HG03439 (cell line): ENCODE data around the gene MT1B.
A peak's percentile ranks its signal among the peaks of the same experiment; 100 is the strongest.

Experiments
- ATAC-seq: cut with Tn5 transposase; IDR thresholded peaks from one replicate; pipeline ENCODE4 v1.9.1; 2021; ENCODE audit warnings: mild to moderate bottlenecking, moderate library complexity; ENCODE audit not compliant: unreplicated experiment

MT1B gene

DNA sequence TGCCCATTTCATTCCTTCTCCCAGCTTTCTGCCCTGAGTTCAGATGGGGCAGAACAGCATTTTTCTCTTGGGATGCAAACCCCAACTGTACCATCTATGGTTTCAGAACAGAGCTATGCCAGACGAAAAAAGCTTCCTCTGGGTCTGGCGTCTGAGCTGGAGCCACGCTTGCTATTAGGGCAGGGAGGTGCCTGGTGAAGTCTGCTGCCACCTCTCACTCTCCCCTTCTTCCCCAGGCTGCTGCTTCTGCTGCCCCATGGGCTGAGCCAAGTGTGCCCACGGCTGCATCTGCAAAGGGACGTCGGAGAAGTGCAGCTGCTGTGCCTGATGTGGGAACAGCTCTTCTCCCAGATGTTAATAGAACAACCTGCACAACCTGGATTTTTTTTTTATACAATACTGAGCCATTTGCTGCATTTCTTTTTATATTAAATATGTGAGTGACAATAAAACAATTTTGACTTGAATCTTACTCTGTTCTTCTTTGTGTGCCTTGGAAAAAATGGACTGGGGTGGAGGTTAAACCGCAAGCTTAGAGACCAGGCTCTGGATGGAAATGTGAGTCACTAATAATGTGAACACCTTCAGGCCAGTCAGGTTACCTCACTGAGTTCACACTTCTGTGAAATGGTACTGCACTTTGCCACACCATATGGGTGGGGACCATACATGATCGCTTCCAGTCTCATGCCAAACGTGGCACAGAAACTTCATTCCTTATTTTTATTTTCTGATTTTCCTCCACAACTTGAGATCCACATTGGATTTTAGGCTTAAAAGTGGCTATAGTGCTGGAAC, 14.9 kb upstream of the MT1B start:
- ATAC-seq: no peak

DNA sequence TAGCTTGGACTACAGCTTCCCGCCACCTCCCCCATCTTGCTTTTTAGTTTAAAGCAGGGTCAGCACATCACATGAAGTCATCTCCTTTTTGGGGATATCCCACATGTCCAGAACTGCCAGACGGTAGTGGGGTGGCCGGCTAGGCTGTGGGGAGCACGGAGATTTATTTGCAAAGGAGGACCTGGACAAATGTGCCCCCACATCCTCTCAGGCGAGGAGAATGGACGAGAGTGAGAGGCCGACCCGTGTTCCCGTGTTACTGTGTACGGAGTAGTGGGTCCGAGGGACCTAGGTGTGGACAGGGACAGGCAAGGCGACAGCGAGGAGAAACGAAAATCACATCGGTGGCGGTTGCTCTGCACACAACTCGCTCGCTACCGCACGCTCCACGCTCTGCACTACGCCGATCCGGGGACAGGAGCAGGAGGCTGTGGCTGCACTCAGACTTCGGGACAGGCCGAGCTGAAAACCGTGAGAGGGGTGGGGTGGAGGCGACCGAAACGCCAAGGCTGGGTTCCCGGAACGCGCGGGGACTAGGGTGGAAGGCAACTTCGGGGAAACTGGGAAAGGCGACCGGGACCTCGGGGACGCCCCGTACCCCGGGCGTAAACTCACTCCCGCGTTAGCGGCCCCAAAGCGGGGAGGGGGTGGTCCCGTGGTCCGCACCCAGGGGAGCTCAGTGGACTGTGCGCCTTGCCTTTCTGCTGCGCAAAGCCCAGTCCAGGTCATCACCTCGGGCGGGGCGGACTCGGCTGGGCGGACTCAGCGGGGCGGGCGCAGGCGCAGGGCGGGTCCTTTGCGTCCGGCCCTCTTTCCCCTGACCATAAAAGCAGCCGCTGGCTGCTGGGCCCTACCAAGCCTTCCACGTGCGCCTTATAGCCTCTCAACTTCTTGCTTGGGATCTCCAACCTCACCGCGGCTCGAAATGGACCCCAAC, 13.6 kb upstream of the MT1B start, which contains the start of gene MT1A:
Gene MT1A, plus strand, starts transcription at position 853 of the 937 bp plus-strand sequence. Its CDS starts 73 bp downstream, at position 926.
- no peak for ATAC-seq

GRCh38 chr16:56639045-56639444, 12.6 kb upstream of the MT1B start:
- no peak for ATAC-seq

DNA sequence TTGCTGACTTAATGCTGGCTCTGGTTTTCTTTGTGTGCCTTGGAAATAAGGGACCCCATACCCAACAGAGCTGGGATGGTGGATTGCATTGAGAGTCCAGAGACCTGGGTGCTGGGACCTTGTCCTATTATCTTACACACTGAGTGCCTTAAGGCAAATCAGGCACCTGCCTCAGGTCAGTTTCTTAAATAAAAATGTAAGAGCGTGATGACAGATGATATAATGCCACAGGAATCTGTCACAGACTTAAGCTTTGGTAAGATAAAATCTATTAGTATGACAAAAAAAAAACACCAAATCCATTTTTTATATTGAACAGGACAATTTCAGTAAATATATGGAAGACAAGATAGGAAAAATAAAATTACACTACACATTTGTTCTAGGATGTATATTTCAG, 11.6 kb upstream of the MT1B start:
- no peak for ATAC-seq

DNA sequence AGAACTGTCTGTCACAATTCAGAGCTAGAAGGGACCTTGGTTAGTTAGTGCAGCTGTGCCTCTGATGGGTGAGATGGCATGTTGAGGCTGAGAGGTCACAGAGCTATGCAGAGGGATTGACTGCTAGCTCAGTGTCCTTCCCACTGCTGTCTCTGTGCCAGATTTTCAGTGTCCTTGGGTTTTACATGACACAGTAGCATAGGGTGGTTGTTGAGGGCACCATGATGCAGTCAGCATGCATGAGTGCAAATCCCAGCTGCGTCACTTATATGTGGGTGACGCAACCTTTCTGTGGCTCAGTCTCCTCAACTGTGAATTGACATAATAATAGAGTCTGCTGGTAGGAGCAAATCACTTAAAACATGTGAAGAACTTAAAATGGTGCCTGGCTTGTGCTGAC, 10.5 kb upstream of the MT1B start:
- no peak for ATAC-seq

- peak; percentile 80 for ATAC-seq
Measured at GRCh38 chr16:56643080-56643778, 8.5 kb upstream of the MT1B start.

DNA sequence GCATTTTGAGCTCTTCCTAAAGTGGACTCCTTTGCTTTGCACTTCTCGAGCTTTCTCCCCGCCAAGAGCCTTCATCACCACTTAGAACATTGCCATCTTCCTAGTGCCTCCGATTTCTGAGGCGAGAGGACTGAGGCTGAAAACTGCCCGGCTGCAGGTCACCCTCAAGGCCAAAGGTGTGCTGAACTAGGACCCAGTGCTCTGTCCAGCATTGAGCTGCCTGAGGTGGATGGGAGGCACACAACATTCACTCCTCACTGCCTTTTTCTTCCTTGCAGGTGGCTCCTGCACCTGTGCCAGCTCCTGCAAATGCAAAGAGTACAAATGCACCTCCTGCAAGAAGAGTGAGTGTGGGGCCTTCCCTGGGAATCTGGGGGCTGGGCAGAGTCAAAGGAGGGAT, 7.9 kb upstream of the MT1B start:
- ATAC-seq: no peak

- no peak for ATAC-seq
Measured at GRCh38 chr16:56645311-56645710, 6.4 kb upstream of the MT1B start.

DNA sequence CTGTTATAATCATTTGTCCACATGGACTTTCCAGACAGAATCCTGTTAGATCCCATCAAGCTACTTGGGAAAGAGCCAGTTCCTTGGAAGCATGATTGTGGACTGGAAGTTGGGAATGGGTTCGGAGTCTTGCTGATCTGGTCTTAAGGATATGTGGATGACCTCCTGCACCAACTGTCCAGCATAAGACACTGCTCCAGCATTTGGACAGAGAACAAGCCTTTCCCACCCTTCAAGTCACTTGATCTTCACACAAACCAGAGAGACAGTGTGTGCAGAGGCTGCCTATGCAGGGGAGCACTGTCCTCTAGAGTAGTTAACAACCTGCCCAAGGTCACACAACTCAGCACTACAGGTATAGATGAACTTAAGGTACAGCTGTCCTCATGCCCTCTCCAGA, 5.8 kb upstream of the MT1B start:
- no peak for ATAC-seq

DNA sequence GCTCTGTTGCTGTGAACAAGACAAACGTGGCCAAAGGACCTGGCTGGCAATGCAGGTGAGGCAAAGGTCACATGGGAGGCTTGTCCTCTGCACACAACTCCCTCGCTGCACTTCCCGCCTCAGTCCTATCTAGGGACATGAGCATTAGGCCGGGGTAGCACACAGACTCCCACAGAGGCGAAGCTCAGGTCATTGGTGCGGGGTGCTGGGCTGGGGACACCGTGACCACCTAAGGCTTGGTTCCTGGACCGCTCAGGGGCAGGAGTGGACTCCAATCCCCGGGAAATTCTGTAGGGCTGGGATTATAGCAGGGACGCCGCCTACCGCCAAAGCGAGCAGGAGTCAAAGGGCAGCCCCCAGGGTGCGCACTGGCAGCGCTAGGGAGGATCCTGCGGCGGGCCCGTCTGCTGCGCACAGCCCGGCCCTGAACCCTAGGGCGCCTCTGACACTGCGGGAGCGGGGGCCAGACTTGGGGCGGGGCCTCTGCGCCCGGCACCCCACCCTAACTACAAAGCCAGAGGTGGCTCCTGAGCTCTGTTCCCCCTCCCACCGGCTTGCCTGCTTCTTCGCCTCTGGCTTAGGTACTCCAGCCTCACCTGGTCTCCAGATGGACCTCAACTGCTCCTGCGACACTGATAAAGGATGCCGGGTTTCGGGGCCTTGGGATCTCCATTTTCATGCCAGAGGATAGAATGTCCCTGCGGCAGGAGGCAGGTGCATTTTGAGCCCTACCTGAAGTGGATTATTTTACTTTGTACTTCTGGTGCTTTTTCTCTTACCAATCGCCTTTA, 3.9 kb upstream of the MT1B start:
- no peak for ATAC-seq

DNA sequence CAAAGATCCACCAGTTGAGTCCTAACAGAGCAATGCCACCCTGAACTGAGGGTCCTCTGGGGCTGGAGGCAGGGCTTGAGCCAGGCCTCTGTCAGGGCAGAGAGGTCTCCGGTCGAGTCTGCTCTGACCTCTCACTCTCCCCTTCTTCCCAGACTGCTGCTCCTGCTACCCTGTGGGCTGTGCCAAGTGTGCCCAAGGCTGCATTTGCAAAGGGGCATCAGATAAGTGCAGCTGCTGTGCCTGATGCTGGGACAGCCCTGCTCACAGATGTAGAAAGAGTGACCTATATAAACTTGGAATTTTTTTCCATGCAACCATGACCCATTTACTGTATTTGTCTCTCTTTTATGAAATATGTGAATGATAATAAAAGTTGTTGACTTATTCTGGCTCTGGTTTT, 2.4 kb upstream of the MT1B start:
- ATAC-seq: no peak

- no peak for ATAC-seq
Measured at GRCh38 chr16:56649820-56650219, 1.9 kb upstream of the MT1B start.

- no peak for ATAC-seq
Measured at GRCh38 chr16:56652600-56652999, 914 bp downstream of the MT1B start.

DNA sequence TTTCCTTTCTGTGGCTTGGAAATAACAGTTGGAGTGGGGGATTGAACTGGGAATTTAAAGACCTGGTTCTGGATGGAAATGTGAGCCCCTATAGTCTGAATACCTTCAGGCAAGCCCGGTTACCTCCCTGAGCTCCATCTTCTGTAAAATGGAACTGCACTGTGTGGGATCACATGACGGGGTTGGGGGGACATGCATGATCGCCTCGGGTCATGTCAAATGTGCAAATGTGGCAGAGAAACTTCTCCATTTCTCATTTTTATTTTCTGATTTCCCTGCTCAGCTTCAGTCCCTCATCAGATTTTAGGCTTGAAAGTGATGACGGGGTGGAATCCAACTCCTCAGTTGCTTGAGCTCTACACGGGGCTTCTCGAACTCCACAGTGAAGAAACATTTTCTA, 1.5 kb downstream of the MT1B start:
- ATAC-seq: no peak

GRCh38 chr16:56657555-56658326, 6.1 kb downstream of the MT1B start, which contains the start of gene MT1F:
Gene MT1F (plus strand): TSS chr16:56657959. CDS start chr16:56658059, 100 bp downstream.
- no peak for ATAC-seq

DNA sequence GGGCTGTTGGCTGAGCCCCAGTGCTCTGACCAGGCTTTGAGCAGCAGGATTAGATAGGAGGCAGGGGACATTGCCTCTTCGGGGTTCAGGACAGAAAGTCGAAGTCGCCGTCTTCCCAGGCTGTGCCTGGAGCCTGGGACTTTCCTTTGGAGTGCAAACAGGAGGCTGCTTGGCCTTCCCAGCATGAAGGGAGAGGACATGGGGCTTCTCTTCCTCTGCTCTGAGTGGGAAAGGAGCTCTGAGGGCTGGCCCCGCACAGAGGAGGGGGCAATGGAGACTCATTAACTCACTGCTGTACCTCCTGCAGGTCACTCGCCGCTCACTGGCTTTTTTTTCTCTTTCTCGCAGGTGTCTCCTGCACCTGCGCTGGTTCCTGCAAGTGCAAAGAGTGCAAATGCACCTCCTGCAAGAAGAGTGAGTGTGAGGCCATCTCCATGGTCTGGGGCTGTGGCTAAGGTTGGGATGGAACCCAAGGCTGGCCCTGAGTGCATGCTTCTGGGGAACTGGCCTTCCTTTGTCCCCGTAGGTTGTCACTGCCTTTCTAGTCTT, 6.7 kb downstream of the MT1B start:
- ATAC-seq: no peak

DNA sequence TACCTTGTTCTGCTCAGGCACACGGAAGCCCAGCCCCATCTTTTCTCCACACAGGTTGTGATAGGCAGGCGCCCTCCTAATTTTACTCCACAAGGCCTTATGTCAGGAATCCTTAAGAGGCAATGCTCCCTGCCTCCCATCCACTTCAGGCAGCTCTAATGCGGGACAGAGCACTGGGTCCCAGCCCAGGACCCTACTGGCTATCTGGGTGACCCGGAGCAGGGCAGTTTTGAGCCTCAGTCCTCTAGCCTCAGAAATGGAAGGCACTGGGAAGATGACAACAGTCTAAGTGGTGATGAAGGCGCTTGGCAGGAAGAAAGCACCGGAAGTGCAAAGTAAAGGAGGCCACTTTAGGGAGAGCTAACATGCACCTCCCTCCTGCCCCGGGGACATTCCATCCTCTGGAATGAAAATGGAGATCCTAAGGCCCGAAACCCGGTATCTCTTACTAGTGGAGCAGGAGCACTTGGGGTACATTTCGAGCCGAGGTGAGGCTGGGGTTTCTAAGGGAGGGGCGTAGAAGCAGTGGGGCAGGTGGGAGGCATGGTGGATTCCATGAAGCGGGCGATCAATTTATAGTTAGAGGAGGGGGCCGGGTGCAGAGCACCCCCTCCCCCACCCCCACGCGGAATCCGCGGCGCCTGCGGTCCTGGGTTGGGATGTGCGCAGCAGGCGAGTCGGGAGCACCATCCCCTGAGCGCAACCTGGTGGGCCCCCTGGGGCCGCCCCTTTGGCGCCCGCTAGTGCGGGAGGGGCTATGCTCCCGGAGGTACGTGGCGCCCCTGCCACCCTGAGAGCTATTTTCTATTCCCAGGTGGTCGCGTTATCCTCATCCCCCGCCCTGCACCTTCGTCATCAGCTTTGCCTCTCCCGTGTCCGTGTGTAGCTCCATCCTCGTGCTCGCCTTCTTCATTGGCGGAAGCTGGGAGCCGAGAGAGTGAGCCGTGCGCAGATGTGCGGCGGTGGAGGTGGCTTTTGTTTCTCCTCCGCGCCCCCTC, 11.0 kb downstream of the MT1B start:
- no peak for ATAC-seq

DNA sequence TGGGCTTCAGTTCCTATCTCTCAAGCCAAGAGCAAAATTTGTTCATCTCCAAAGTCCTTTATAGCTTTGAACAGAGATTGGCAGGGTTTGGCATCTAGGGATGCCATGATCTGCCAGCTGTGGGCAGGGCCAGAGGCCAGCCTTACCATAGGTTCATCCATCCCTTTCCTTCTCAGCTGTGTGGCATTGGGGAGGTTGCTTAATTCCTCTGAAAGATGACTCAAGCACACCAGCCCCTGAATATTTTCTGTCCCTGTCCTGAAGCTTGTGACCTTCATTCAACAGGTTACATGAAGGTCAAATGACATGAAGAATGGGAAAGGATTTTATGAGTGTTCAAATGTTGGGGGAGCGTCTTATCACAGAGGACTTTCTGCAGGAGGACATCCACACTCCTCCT, 12.8 kb downstream of the MT1B start:
- no peak for ATAC-seq
